Suprapubic skin (tissue), 4 donors: ENCODE results near the gene STAT6.

Experiments used
- CTCF ChIP-seq, 2 donors: fragments of 200-600 bp in 1 of 2; fragments of 450-650 bp in 1 of 2; sonication (generic) in 1 of 2; IDR thresholded peaks; one replicate each; pipeline ENCODE4 v1.5.1; 2016 to 2019; ENCODE audit warnings: antibody characterized with exemption in 2 of 2, mild to moderate bottlenecking in 1 of 2, moderate library complexity in 1 of 2
- EP300 ChIP-seq: sonication (generic); formaldehyde crosslinking; IDR thresholded peaks from one replicate; pipeline ENCODE4 v1.6.1; 2017; ENCODE audit warnings: antibody characterized with exemption
- POLR2A ChIP-seq, 2 donors: fragments of 450-650 bp; IDR thresholded peaks; one replicate each; pipeline ENCODE4 v1.6.1; 2017; ENCODE audit warnings: antibody characterized with exemption in 2 of 2, mild to moderate bottlenecking in 2 of 2, moderate library complexity in 2 of 2
- POLR2AphosphoS5 ChIP-seq, 3 donors: sonication (generic); formaldehyde crosslinking; IDR thresholded peaks; one replicate each; pipeline ENCODE4 v1.6.1; 2017; ENCODE audit warnings: antibody characterized with exemption in 3 of 3

GRCh38 chr12:57116580-57117281, 5.6 kb upstream of the STAT6 start:
- TF ChIP-seq CTCF (IDR thresholded peaks at IDR 0.05) (no peak), EP300 (no peak), POLR2AphosphoS5 (IDR thresholded peaks at IDR 0.05) (no peak), POLR2A (IDR thresholded peaks at IDR 0.05) (no peak)
